ENCODE measurements around the gene SLC9C1.

- TF ChIP-seq CTCF (optimal IDR thresholded peaks at IDR 0.05 in 1 of 3, IDR thresholded peaks at IDR 0.05 in 1 of 3, conservative IDR thresholded peaks at IDR 0.05 in 1 of 3; ENCODE audit: extremely low read depth in 1 of 3, insufficient read depth in 2 of 3, low read length in 3 of 3): no peak
- no peak for TF ChIP-seq EZH2 (IDR thresholded peaks at IDR 0.05; ENCODE audit: low read length)
Observed at GRCh38 chr3:112228786-112229185, 65.2 kb downstream of the SLC9C1 start.

Data from keratinocyte (primary cell).